Colonic mucosa (tissue), 4 donors: ENCODE results near the gene GPS1. TPM values are rescaled to one million over a fixed set of nuclear protein-coding genes. Genes with fewer than 3 reads are reported as not detected.

ENCODE experiments used
- DNase-seq: peaks from one replicate; pipeline ENCODE4 v3.0.0-alpha.2; 2020
- H3K27ac ChIP-seq: fragments of 200-600 bp; one replicate; pipeline ENCODE4 v1.8.0; 2021
- H3K27me3 ChIP-seq: fragments of 200-600 bp; one replicate; pipeline ENCODE4 v1.8.0; 2021
- H3K36me3 ChIP-seq: fragments of 200-600 bp; one replicate; pipeline ENCODE4 v1.8.0; 2021
- H3K4me1 ChIP-seq: fragments of 200-600 bp; one replicate; pipeline ENCODE4 v1.8.0; 2021; ENCODE audit warnings: mild to moderate bottlenecking
- H3K4me3 ChIP-seq: fragments of 200-600 bp; one replicate; pipeline ENCODE4 v1.8.0; 2021
- H3K9ac ChIP-seq, 2 donors: one replicate each; pipeline ENCODE4 v1.7.0; 2013; ENCODE audit warnings: control low read depth in 2 of 2, low read depth in 2 of 2, low read length in 2 of 2
- H3K9me3 ChIP-seq: fragments of 200-600 bp; one replicate; pipeline ENCODE4 v1.8.0; 2021
- intact Hi-C: fragments of 100-400 bp; cut with DNase I; formaldehyde crosslinking; loops from one replicate; pipeline ENCODE4 v1.14.1; 2022
- total RNA-seq, 2 donors: library from RNA; stranded (reverse); fragmentation: NEBNext Ultra II Directional in 1 of 2; extraction: Animal tissue kit (Norgen Biotek cat#: 25700) in 1 of 2; gene quantifications; one replicate each; pipeline ENCODE4 v1.2.1, GENCODE V29; 2021
- TF ChIP-seq, protein P1 (sequence below): fragments of 200-600 bp; IDR thresholded peaks from one replicate; pipeline ENCODE4 v1.8.0; 2022; ENCODE audit warnings: antibody characterized with exemption, mild to moderate bottlenecking
- donor health status: healthy.
- donor health status: DM: no; HTN: no; CAD: no.
- donor health status: DM: no; HTN: no; CAD: no.

GPS1 gene
- total RNA-seq, 2 donors from 2014 or later: 70.8 to 129 TPM

- intact Hi-C loops: no loop called here
- TF ChIP-seq, protein P1, sequence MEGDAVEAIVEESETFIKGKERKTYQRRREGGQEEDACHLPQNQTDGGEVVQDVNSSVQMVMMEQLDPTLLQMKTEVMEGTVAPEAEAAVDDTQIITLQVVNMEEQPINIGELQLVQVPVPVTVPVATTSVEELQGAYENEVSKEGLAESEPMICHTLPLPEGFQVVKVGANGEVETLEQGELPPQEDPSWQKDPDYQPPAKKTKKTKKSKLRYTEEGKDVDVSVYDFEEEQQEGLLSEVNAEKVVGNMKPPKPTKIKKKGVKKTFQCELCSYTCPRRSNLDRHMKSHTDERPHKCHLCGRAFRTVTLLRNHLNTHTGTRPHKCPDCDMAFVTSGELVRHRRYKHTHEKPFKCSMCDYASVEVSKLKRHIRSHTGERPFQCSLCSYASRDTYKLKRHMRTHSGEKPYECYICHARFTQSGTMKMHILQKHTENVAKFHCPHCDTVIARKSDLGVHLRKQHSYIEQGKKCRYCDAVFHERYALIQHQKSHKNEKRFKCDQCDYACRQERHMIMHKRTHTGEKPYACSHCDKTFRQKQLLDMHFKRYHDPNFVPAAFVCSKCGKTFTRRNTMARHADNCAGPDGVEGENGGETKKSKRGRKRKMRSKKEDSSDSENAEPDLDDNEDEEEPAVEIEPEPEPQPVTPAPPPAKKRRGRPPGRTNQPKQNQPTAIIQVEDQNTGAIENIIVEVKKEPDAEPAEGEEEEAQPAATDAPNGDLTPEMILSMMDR: no peak
- no peak overlapping the region for H3K27ac ChIP-seq
- no peaks in the 10 kb centered on the region for H3K36me3 ChIP-seq
- H3K27me3 ChIP-seq: no peaks in the 10 kb centered on the region
- H3K4me1 ChIP-seq: peaks cover 12% of the 10 kb centered on the region
- no peak overlapping the region for H3K4me3 ChIP-seq
- no peak for DNase-seq
- no peak overlapping the region for H3K9ac ChIP-seq
- H3K9me3 ChIP-seq: no peaks in the 10 kb centered on the region
Observed at GRCh38 chr17:82028966-82029365, 22.7 kb upstream of the GPS1 start.

- Histone ChIP-seq H3K27ac (no peak overlapping the region), H3K4me1 (peaks cover 10% of the 10 kb centered on the region), H3K9me3 (no peaks in the 10 kb centered on the region), H3K4me3 (no peak overlapping the region), H3K27me3 (no peaks in the 10 kb centered on the region), H3K36me3 (no peaks in the 10 kb centered on the region), H3K9ac (no peak overlapping the region)
- intact Hi-C loops: no loop called here
- TF ChIP-seq, protein P1: no peak
- no peak for DNase-seq
Observed at GRCh38 chr17:82029391-82029790, 22.3 kb upstream of the GPS1 start.

- H3K9ac ChIP-seq: peak overlapping the region in 1 of 2 donors; percentile 43
- H3K27me3 ChIP-seq: no peaks in the 10 kb centered on the region
- H3K9me3 ChIP-seq: no peaks in the 10 kb centered on the region
- peak overlapping the region; percentile 47 for H3K4me3 ChIP-seq
- no peak overlapping the region for H3K27ac ChIP-seq
- peaks cover 10% of the 10 kb centered on the region for H3K4me1 ChIP-seq
- TF ChIP-seq, protein P1: no peak
- no peak for DNase-seq
- no peaks in the 10 kb centered on the region for H3K36me3 ChIP-seq
- intact Hi-C loops: loop anchor here (2.0 to 10.0 kb wide), 2 partner anchors 119 to 295 kb away; no protein-coding TSS in a partner anchor
Observed at GRCh38 chr17:82029990-82030469, 21.7 kb upstream of the GPS1 start.

DNA sequence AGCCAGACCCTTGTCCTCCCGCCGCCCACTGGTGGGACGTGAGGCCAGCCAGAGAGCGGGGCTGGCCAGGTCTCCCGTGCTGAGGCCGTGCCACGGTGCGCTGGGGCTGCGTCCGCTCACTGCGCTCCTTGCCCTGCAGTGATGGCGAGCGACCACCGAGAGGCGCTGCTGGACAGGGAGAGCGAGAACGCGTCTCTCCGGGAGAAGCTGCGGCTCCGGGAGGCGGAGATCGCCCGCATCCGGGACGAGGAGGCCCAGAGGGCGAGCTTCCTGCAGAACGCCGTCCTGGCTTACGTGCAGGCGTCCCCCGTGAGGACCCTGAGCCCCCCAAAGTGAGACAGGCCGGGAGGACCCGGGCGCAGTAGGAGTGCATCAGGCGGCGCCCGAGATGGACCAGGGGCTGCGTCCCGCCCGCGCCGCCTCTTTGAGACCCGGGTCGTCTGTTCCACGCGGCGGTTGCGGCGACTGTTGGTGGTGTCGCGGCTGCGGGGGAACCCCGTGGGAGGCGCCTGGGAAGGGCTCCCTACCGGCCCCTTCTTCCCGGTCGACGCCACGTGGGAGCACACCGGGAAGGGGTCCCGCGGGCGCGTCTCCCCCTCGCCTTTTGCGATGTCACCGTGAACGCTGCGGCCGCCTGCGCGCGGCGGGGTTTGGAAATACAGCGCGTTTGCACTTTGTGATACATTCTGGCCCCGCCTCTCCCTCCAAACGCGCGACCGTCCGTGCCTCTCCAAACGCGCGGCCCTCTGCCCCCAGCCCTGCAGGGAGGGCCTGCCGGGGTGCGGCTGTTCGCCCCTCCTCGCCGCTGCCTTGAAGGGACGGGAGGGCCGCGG is 21.0 kb upstream of the GPS1 start:
- H3K27ac ChIP-seq: peak overlapping the region; percentile 75
- intact Hi-C loops: loop anchor here (2.0 to 10.0 kb wide), 2 partner anchors 118 to 294 kb away; no protein-coding TSS in a partner anchor
- H3K4me1 ChIP-seq: peaks cover 10% of the 10 kb centered on the region
- H3K27me3 ChIP-seq: no peaks in the 10 kb centered on the region
- TF ChIP-seq, protein P1: peak; percentile 96
- H3K9ac ChIP-seq: peak overlapping the region; percentile 43 to 46
- peak overlapping the region; percentile 47 for H3K4me3 ChIP-seq
- H3K9me3 ChIP-seq: no peaks in the 10 kb centered on the region
- no peaks in the 10 kb centered on the region for H3K36me3 ChIP-seq
- peak; percentile 90 for DNase-seq

GRCh38 chr17:82031303-82031884 is 20.3 kb upstream of the GPS1 start, which contains the start of gene RAC3:
TSS of gene RAC3 (plus strand) at chr17:82031678. CDS start at chr17:82031762, 84 bp downstream.
- Histone ChIP-seq H3K4me1 (peaks cover 12% of the 10 kb centered on the region), H3K36me3 (no peaks in the 10 kb centered on the region), H3K9ac (peak within 1 kb of the TSS; percentile 43 to 46), H3K27me3 (no peaks in the 10 kb centered on the region), H3K9me3 (no peaks in the 10 kb centered on the region), H3K4me3 (peak within 1 kb of the TSS; percentile 47), H3K27ac (peak within 1 kb of the TSS; percentile 75)
- TF ChIP-seq, protein P1: no peak
- intact Hi-C loops: loop anchor here (2.0 to 10.0 kb wide), 2 partner anchors 117 to 293 kb away; no protein-coding TSS in a partner anchor
- DNase-seq: no peak
